Naive thymus-derived CD4-positive, alpha-beta T cell (primary cell): ENCODE measurements around the gene PRSS21. TPM values are rescaled to one million over a fixed set of nuclear protein-coding genes. Genes with fewer than 3 reads are reported as not detected.

ENCODE experiments used
- ATAC-seq: fragments of 150-1000 bp; cut with Tn5 transposase; 2 replicates; pipeline ENCODE4 v1.10.0; 2021; ENCODE audit warnings: mild to moderate bottlenecking, moderate library complexity
- CTCF ChIA-PET: fragments of 350-600 bp; sonication (Branson Sonifier 250); formaldehyde crosslinking; loops from one replicate; lab custom pipeline; 2021; ENCODE audit warnings: antibody characterized with exemption; lab: Charles Lee
- POLR2A ChIA-PET: fragments of 350-600 bp; sonication (Branson Sonifier 250); formaldehyde crosslinking; loops from one replicate; lab custom pipeline; 2021; ENCODE audit warnings: antibody characterized with exemption, inconsistent platforms; lab: Charles Lee
- DNase-seq, 9 donors: peaks; one replicate each; pipeline versions ENCODE4 v3.0.0 to v3.0.0-alpha.2; 2020 to 2022; ENCODE audit warnings: mixed read lengths in 1 of 9
- H3K27ac ChIP-seq: one replicate; pipeline ENCODE4 v1.7.0; 2013; ENCODE audit warnings: mild to moderate bottlenecking, low read depth, low read length, moderate library complexity
- H3K27me3 ChIP-seq, 2 donors: one replicate each; pipeline ENCODE4 v1.7.0; 2013; ENCODE audit warnings: low read length in 2 of 2, mild to moderate bottlenecking in 2 of 2, moderate library complexity in 2 of 2; ENCODE audit not compliant: control insufficient read depth in 2 of 2, insufficient read depth in 2 of 2
- H3K36me3 ChIP-seq, 3 experiments: 1 replicate in 2 of 3; 2 replicates in 1 of 3; pipeline ENCODE4 v1.7.0; 2013; ENCODE audit warnings: low read length in 3 of 3, mild to moderate bottlenecking in 3 of 3, moderate library complexity in 1 of 3; ENCODE audit not compliant: insufficient read depth in 3 of 3, control insufficient read depth in 2 of 3
- H3K4me1 ChIP-seq, 2 donors: one replicate each; pipeline ENCODE4 v1.7.0; 2013; ENCODE audit warnings: low read length in 2 of 2, mild to moderate bottlenecking in 2 of 2, moderate library complexity in 1 of 2; ENCODE audit not compliant: control insufficient read depth in 2 of 2, insufficient read depth in 2 of 2
- H3K4me3 ChIP-seq: 2 replicates; pipeline ENCODE4 v1.7.0; 2013; ENCODE audit warnings: mild to moderate bottlenecking, low read length
- H3K9me3 ChIP-seq, 3 experiments: 1 replicate in 2 of 3; 2 replicates in 1 of 3; pipeline ENCODE4 v1.7.0; 2013; ENCODE audit warnings: low read length in 3 of 3; ENCODE audit not compliant: control insufficient read depth in 2 of 3
- H3K27ac Mint-ChIP-seq, 9 donors: one replicate each; pipeline ENCODE4 v1.8.0; 2020 to 2022; ENCODE audit warnings: mixed read lengths in 9 of 9, mild to moderate bottlenecking in 8 of 9, moderate library complexity in 5 of 9, inconsistent platforms in 2 of 9
- H3K27me3 Mint-ChIP-seq, 5 donors: one replicate each; pipeline ENCODE4 v1.8.0; 2021 to 2022; ENCODE audit warnings: mixed read lengths in 5 of 5, mild to moderate bottlenecking in 1 of 5
- H3K36me3 Mint-ChIP-seq, 5 donors: one replicate each; pipeline ENCODE4 v1.8.0; 2020 to 2022; ENCODE audit warnings: mixed read lengths in 5 of 5, mild to moderate bottlenecking in 3 of 5, inconsistent platforms in 1 of 5
- H3K4me1 Mint-ChIP-seq, 7 donors: one replicate each; pipeline ENCODE4 v1.8.0; 2020 to 2022; ENCODE audit warnings: mixed read lengths in 7 of 7, mild to moderate bottlenecking in 3 of 7, inconsistent platforms in 1 of 7
- H3K4me3 Mint-ChIP-seq, 10 donors: one replicate each; pipeline ENCODE4 v1.8.0; 2020 to 2022; ENCODE audit warnings: mild to moderate bottlenecking in 10 of 10, mixed read lengths in 10 of 10, moderate library complexity in 6 of 10, inconsistent platforms in 2 of 10
- H3K9me3 Mint-ChIP-seq, 11 donors: one replicate each; pipeline ENCODE4 v1.8.0; 2020 to 2022; ENCODE audit warnings: mixed read lengths in 11 of 11, mild to moderate bottlenecking in 4 of 11, inconsistent platforms in 1 of 11, moderate library complexity in 1 of 11
- intact Hi-C, 2 donors: fragments of 100-400 bp; cut with micrococcal nuclease; formaldehyde crosslinking; loops; one replicate each; pipeline ENCODE4 v1.15.1; 2023
- polyA plus RNA-seq, 2 donors: library from polyadenylated mRNA; unstranded; fragments of 300-500 nt; fragmentation: Illumina TruSeq; gene quantifications; one replicate each; pipeline ENCODE4 v1.2.3, GENCODE V29; 2021
- total RNA-seq, 6 experiments: library from RNA in 5 of 6; stranded (reverse) in 5 of 6; gene quantifications; 1 replicate in 5 of 6; 2 replicates in 1 of 6; pipeline ENCODE4 v1.2.3 and lab custom pipeline; 2021 to 2026

The PRSS21 gene
- total and polyA plus RNA-seq, 7 experiments from 2014 or later, result 1.1 to 11.2 (median 1.8) TPM; not detected in 1

DNA sequence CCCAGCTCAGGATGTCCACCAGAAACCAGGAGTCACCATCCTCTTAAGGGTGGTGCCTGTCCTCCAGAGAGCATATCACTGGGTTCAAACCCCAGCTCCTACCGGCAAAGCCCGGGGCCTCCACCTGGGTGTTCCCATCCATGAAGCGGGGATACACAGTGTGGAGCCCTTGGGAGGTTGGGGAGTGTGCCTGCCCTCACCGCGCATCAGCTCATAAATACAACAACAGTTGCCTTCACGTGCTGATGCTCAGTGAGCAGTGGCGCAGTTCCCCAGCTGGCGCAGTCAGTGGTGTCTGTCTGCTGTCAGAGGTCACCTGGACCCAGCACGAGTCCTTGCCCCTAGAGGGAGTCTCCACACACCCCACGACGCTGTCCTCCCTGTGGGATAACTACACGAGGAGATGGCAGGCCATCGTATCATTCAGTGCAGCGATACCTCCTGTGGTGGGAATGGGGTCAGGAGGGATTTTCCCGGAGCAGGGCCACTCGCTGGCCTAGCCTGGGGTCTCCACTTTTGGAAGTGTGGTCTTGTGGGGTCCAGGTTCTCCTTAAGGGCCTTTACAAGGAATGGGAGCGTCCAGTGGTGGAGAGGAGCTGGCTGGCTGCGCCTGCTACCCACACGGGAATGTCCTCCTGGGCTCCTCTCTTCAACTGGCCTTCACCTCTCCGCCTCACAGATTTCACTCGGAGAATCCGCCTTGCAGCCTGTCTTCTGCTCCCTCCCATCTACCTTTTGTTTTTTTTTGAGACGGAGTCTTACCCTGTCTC, 37.7 kb upstream of the PRSS21 start:
- ATAC-seq (no peak), DNase-seq (peak in 1 of 9 donors; percentile 7)
- Histone ChIP-seq H3K36me3 (peaks cover 0 to 19% (median 0%) of the 10 kb centered on the region in 3 experiments), H3K4me1 (peaks cover 19 to 24% of the 10 kb centered on the region in 2 donors), H3K9me3 (no peaks in the 10 kb centered on the region), H3K27ac (peak overlapping the region; percentile 99), H3K4me3 (no peak overlapping the region), H3K27me3 (no peaks in the 10 kb centered on the region)
- CTCF ChIA-PET, result no interaction called here
- H3K27ac Mint-ChIP-seq, result peak overlapping the region; percentile 49 to 99 (median 98)
- H3K4me1 Mint-ChIP-seq, result peaks cover 14 to 40% (median 34%) of the 10 kb centered on the region in 7 donors
- peaks cover 0 to 3% (median 0%) of the 10 kb centered on the region in 5 donors for H3K27me3 Mint-ChIP-seq
- H3K4me3 Mint-ChIP-seq, result peak overlapping the region in 9 of 10 donors; percentile 10 to 97 (median 95)
- no peaks in the 10 kb centered on the region for H3K9me3 Mint-ChIP-seq
- peaks cover 0 to 2% (median 0%) of the 10 kb centered on the region in 5 donors for H3K36me3 Mint-ChIP-seq
- intact Hi-C loops, result loop anchor here (5.0 to 10.0 kb wide), 5 partner anchors 88 to 622 kb away; partner anchors contain the start of genes FLYWCH2 (in 1 of the 2), RNPS1 (in 1 of the 2), TRAF7 (in 1 of the 2) and ZNF213 (in 1 of the 2)
- POLR2A ChIA-PET, result interaction anchor here (0.9 to 3.2 kb wide), 6 partner anchors 27 to 624 kb away, joined by 3 to 66 read pairs (median 4); partner anchors contain the start of genes ATP6V0C, FLYWCH2, SRRM2 and TRAF7

DNA sequence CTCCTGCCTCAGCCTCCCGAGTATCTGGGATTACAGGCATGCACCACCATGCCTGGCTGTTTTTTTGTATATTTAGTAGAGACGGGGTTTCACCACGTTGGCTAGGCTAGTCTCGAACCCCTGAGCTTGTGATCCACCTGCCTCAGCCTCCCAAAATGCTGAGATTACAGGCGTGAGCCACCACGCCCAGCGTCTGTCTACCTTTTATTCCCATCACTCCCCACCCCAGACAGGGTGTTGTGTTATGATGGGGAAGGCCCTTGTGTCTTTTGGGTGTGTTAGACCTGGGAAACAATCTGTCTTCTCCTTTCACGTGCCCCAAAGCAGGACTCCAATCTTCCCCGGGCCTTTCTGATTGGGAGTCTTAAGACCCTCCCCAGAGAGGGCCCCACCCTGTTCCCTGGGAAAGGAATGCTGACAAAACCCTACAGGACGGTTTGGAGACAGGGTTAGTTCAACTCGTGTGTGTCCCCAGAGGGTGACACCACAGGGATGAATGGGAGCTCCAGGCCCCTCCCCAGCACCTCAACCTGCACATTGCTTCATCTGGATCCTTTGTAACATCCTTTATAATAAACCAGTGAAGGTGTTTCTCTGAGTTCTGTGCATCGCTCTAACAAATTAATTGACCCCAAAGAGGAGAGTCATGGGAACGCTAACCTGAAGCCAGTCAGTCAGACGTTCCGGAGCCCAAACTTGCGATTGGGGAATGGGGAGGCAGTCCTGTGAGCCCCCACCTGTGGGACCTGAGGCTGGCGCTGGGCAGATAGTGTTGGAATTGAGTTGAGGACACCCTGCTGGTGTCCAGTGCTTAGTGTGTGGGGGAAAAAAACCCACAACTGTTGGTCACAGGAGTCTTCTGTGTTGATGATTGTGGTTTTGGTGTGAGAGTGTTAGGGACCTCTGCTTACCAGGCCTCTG, 36.8 kb upstream of the PRSS21 start:
- H3K36me3 ChIP-seq, result peaks cover 0 to 11% (median 0%) of the 10 kb centered on the region in 3 experiments
- Mint-ChIP-seq H3K4me3 (peak overlapping the region in 8 of 10 donors; percentile 10 to 58 (median 40)), H3K9me3 (no peaks in the 10 kb centered on the region), H3K4me1 (peaks cover 14 to 39% (median 27%) of the 10 kb centered on the region in 7 donors), H3K27me3 (peaks cover 0 to 8% (median 0%) of the 10 kb centered on the region in 5 donors), H3K36me3 (peaks cover 0 to 2% (median 0%) of the 10 kb centered on the region in 5 donors), H3K27ac (peak overlapping the region in 8 of 9 donors; percentile 36 to 99 (median 64))
- DNase-seq, result peak in 1 of 9 donors; percentile 6
- no peaks in the 10 kb centered on the region for H3K9me3 ChIP-seq
- POLR2A ChIA-PET, result interaction anchor here (1.5 to 3.2 kb wide), 2 partner anchors 28 to 101 kb away, joined by 3 to 66 read pairs; partner anchors contain the start of gene SRRM2
- no peaks in the 10 kb centered on the region for H3K27me3 ChIP-seq
- peak overlapping the region; percentile 29 for H3K27ac ChIP-seq
- no peak overlapping the region for H3K4me3 ChIP-seq
- peaks cover 19 to 24% of the 10 kb centered on the region in 2 donors for H3K4me1 ChIP-seq
- CTCF ChIA-PET, result no interaction called here
- intact Hi-C loops, result loop anchor here (5.0 to 10.0 kb wide), 5 partner anchors 87 to 623 kb away; partner anchors contain the start of genes FLYWCH2 (in 1 of the 2), RNPS1 (in 1 of the 2), TRAF7 (in 1 of the 2) and ZNF213 (in 1 of the 2)
- no peak for ATAC-seq

- H3K4me1 Mint-ChIP-seq, result peaks cover 7 to 30% (median 22%) of the 10 kb centered on the region in 7 donors
- Histone ChIP-seq H3K9me3 (no peaks in the 10 kb centered on the region), H3K27ac (no peak overlapping the region), H3K4me1 (peaks cover 16% of the 10 kb centered on the region in 2 donors), H3K4me3 (no peak overlapping the region), H3K36me3 (peaks cover 0 to under 1% (median 0%) of the 10 kb centered on the region in 3 experiments), H3K27me3 (no peaks in the 10 kb centered on the region)
- peaks cover 0 to 2% (median 0%) of the 10 kb centered on the region in 5 donors for H3K36me3 Mint-ChIP-seq
- ATAC-seq, result no peak
- POLR2A ChIA-PET, result interaction anchor here (2.3 kb wide), 1 partner anchor 29 kb away, joined by 8 read pairs; the partner anchor contains the start of gene SRRM2
- no peak overlapping the region for H3K27ac Mint-ChIP-seq
- CTCF ChIA-PET, result no interaction called here
- peak in 1 of 9 donors; percentile 4 for DNase-seq
- H3K9me3 Mint-ChIP-seq, result no peaks in the 10 kb centered on the region
- intact Hi-C loops, result no loop called here
- H3K27me3 Mint-ChIP-seq, result peaks cover 0 to 19% (median 0%) of the 10 kb centered on the region in 5 donors
- no peak overlapping the region for H3K4me3 Mint-ChIP-seq
Observed at GRCh38 chr16:2782583-2783351, 34.3 kb upstream of the PRSS21 start.

GRCh38 chr16:2783581-2784357, 33.3 kb upstream of the PRSS21 start:
- Mint-ChIP-seq H3K27me3 (peaks cover 0 to 19% (median 0%) of the 10 kb centered on the region in 5 donors), H3K27ac (peak overlapping the region in 1 of 9 donors; percentile 43), H3K4me1 (peaks cover 0 to 20% (median 12%) of the 10 kb centered on the region in 7 donors), H3K36me3 (no peaks in the 10 kb centered on the region), H3K4me3 (peak overlapping the region in 9 of 10 donors; percentile 12 to 89 (median 52)), H3K9me3 (no peaks in the 10 kb centered on the region)
- no peaks in the 10 kb centered on the region for H3K36me3 ChIP-seq
- no peak for ATAC-seq
- ChIA-PET POLR2A (interaction anchor here (0.6 to 2.3 kb wide), 4 partner anchors 12 to 91 kb away, joined by 3 to 8 read pairs (median 4); partner anchors contain the start of gene SRRM2), CTCF (no interaction called here)
- no peaks in the 10 kb centered on the region for H3K9me3 ChIP-seq
- peaks cover 9 to 10% of the 10 kb centered on the region in 2 donors for H3K4me1 ChIP-seq
- no peak overlapping the region for H3K27ac ChIP-seq
- intact Hi-C loops, result loop anchor here in 1 of 2 donors (2.0 kb wide), 1 partner anchor 63 kb away; the partner anchor contains the start of gene PRSS27
- no peak overlapping the region for H3K4me3 ChIP-seq
- DNase-seq, result peak in 1 of 9 donors; percentile 5
- H3K27me3 ChIP-seq, result no peaks in the 10 kb centered on the region
